Measurements from ENCODE around the gene SMIM30. TPM values are rescaled to one million over a fixed set of nuclear protein-coding genes. Genes with fewer than 3 reads are reported as not detected.

The SMIM30 gene
- total and polyA plus RNA-seq, 4 donors: 9.7 to 32.9 (median 19.8) TPM

GRCh38 chr7:113120647-113121046, 2.3 kb upstream of the SMIM30 start:
- WGBS: 83% methylated on average over 1 of the region's 1 CpG
- TF ChIP-seq YY1 (IDR thresholded peaks at IDR 0.05) (no peak), HNF4A (conservative IDR thresholded peaks at IDR 0.05) (no peak), NR2F2 (IDR thresholded peaks at IDR 0.05) (no peak), MAX (IDR thresholded peaks at IDR 0.05) (no peak), ATF3 (IDR thresholded peaks at IDR 0.05) (no peak), RXRA (IDR thresholded peaks at IDR 0.05) (no peak), JUND (IDR thresholded peaks at IDR 0.05) (no peak), EGR1 (IDR thresholded peaks at IDR 0.05; ENCODE audit: low read depth in 2 of 2) (no peak), TAF1 (conservative IDR thresholded peaks at IDR 0.05) (no peak), GABPA (IDR thresholded peaks at IDR 0.05 in 1 of 2, conservative IDR thresholded peaks at IDR 0.05 in 1 of 2) (no peak), FOXA2 (IDR thresholded peaks at IDR 0.05) (no peak), FOXA1 (IDR thresholded peaks at IDR 0.05) (no peak), HNF4G (IDR thresholded peaks at IDR 0.05) (no peak), SP1 (IDR thresholded peaks at IDR 0.05) (no peak), RAD21 (IDR thresholded peaks at IDR 0.05) (no peak)
- TF ChIP-seq, protein P1, sequence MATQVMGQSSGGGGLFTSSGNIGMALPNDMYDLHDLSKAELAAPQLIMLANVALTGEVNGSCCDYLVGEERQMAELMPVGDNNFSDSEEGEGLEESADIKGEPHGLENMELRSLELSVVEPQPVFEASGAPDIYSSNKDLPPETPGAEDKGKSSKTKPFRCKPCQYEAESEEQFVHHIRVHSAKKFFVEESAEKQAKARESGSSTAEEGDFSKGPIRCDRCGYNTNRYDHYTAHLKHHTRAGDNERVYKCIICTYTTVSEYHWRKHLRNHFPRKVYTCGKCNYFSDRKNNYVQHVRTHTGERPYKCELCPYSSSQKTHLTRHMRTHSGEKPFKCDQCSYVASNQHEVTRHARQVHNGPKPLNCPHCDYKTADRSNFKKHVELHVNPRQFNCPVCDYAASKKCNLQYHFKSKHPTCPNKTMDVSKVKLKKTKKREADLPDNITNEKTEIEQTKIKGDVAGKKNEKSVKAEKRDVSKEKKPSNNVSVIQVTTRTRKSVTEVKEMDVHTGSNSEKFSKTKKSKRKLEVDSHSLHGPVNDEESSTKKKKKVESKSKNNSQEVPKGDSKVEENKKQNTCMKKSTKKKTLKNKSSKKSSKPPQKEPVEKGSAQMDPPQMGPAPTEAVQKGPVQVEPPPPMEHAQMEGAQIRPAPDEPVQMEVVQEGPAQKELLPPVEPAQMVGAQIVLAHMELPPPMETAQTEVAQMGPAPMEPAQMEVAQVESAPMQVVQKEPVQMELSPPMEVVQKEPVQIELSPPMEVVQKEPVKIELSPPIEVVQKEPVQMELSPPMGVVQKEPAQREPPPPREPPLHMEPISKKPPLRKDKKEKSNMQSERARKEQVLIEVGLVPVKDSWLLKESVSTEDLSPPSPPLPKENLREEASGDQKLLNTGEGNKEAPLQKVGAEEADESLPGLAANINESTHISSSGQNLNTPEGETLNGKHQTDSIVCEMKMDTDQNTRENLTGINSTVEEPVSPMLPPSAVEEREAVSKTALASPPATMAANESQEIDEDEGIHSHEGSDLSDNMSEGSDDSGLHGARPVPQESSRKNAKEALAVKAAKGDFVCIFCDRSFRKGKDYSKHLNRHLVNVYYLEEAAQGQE (IDR thresholded peaks at IDR 0.05): no peak
- TF ChIP-seq, protein P2, sequence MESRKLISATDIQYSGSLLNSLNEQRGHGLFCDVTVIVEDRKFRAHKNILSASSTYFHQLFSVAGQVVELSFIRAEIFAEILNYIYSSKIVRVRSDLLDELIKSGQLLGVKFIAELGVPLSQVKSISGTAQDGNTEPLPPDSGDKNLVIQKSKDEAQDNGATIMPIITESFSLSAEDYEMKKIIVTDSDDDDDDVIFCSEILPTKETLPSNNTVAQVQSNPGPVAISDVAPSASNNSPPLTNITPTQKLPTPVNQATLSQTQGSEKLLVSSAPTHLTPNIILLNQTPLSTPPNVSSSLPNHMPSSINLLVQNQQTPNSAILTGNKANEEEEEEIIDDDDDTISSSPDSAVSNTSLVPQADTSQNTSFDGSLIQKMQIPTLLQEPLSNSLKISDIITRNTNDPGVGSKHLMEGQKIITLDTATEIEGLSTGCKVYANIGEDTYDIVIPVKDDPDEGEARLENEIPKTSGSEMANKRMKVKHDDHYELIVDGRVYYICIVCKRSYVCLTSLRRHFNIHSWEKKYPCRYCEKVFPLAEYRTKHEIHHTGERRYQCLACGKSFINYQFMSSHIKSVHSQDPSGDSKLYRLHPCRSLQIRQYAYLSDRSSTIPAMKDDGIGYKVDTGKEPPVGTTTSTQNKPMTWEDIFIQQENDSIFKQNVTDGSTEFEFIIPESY (IDR thresholded peaks at IDR 0.05): no peak
- TF ChIP-seq, protein P3, sequence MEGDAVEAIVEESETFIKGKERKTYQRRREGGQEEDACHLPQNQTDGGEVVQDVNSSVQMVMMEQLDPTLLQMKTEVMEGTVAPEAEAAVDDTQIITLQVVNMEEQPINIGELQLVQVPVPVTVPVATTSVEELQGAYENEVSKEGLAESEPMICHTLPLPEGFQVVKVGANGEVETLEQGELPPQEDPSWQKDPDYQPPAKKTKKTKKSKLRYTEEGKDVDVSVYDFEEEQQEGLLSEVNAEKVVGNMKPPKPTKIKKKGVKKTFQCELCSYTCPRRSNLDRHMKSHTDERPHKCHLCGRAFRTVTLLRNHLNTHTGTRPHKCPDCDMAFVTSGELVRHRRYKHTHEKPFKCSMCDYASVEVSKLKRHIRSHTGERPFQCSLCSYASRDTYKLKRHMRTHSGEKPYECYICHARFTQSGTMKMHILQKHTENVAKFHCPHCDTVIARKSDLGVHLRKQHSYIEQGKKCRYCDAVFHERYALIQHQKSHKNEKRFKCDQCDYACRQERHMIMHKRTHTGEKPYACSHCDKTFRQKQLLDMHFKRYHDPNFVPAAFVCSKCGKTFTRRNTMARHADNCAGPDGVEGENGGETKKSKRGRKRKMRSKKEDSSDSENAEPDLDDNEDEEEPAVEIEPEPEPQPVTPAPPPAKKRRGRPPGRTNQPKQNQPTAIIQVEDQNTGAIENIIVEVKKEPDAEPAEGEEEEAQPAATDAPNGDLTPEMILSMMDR (IDR thresholded peaks at IDR 0.05; ENCODE audit: low read depth, low read length, missing input control): no peak
- H3K4me3 ChIP-seq (ENCODE audit: low read depth in 1 of 3, low read length in 3 of 3): no peak overlapping the region
- no peak overlapping the region for H3K27ac ChIP-seq (ENCODE audit: low read depth in 1 of 2, low read length in 2 of 2)
- H3K4me1 ChIP-seq (ENCODE audit: control insufficient read depth in 4 of 4, insufficient read depth in 4 of 4, low read length in 3 of 4): peaks cover 0 to 11% (median 2%) of the 10 kb centered on the region in 4 donors
- DNase-seq (ENCODE audit: low spot score): no peak
- peaks cover 0 to 2% (median under 1%) of the 10 kb centered on the region in 4 donors for H3K36me3 ChIP-seq (ENCODE audit: control insufficient read depth in 4 of 4, insufficient read depth in 3 of 4, low read depth in 1 of 4, low read length in 3 of 4)
- H3K9me3 ChIP-seq (ENCODE audit: control insufficient read depth in 4 of 4, low read length in 3 of 4): no peaks in the 10 kb centered on the region
- H3K27me3 ChIP-seq (ENCODE audit: control insufficient read depth in 4 of 4, insufficient read depth in 4 of 4, low read length in 3 of 4): no peaks in the 10 kb centered on the region
- H3K9ac ChIP-seq (ENCODE audit: low read depth in 1 of 2, low read length in 2 of 2): no peak overlapping the region
